Stimulated activated CD4-positive, alpha-beta T cell treated with anti-CD3 and anti-CD28 coated beads, Interleukin-4, amount 100 ng/mL, for 24 hours (primary cell): ENCODE measurements around the gene SPDYE4.
A peak's percentile ranks its signal among the peaks of the same experiment; 100 is the strongest.

Source experiments
- DNase-seq: peaks from one replicate; pipeline ENCODE4 v3.0.0-alpha.2; 2020

The SPDYE4 gene

GRCh38 chr17:8782176-8782575 lies 23.8 kb upstream of the SPDYE4 start:
- no peak for DNase-seq

DNA sequence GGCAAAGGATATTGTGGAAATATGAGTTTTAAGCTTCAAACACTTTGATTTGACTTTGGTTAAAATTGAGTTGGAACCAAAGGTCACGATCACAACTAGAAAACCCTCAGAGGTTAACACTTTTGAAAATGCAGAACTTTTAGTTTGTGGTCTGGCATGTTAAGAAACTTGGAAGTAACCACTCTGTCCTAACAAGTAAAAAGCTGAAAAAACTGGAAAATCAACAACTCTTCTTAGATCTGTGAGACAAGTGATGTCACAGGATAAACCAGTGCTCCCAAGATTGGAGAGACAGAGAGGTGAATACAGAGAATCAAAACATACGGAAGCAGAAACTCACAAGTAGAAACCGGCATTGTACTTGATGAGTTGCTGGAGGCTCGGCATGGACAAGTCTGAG lies 23.4 kb upstream of the SPDYE4 start:
- no peak for DNase-seq

- DNase-seq, result no peak
Measured at GRCh38 chr17:8776881-8777280, 18.5 kb upstream of the SPDYE4 start.

DNA sequence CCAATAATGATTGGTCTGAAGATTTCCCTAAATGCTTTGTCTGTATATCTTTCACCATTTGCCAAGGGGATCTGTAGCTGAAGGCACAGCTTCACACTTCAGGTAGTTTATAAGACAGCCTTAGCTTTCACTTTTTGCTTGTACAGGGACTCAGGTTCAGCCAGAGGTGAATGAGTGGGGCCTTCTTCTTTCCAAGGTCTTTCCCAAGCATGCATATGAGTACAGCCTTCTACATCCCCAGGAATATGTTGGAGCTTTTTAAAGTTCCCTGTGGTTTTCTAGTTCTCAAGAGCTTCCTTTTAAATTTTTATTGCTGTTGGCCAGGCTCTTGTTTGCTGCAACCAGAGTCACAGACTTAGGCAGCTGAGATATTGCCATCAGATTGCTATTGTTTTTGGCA lies 17.9 kb upstream of the SPDYE4 start:
- DNase-seq, result no peak

GRCh38 chr17:8766731-8767130 lies 8.4 kb upstream of the SPDYE4 start:
- no peak for DNase-seq

DNA sequence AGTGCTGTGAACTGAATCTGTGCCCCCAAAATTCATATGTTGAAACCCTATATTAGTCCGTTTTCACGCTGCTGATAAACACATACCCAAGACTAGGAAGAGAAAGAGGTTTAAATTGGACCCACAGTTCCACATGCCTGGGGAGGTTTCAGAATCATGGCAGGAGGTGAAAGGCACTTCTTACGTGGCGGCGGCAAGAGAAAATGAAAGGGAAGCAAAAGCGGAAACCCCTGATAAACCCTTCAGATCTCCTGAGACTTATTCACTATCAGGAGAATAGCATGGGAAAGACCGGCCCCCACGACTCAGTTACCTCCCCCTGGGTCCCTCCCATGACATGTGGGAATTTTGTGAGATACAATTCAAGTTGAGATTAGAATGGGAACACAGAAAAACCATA lies 3.7 kb upstream of the SPDYE4 start:
- no peak for DNase-seq

- no peak for DNase-seq
Measured at GRCh38 chr17:8757189-8757588, 1.2 kb downstream of the SPDYE4 start.

DNA sequence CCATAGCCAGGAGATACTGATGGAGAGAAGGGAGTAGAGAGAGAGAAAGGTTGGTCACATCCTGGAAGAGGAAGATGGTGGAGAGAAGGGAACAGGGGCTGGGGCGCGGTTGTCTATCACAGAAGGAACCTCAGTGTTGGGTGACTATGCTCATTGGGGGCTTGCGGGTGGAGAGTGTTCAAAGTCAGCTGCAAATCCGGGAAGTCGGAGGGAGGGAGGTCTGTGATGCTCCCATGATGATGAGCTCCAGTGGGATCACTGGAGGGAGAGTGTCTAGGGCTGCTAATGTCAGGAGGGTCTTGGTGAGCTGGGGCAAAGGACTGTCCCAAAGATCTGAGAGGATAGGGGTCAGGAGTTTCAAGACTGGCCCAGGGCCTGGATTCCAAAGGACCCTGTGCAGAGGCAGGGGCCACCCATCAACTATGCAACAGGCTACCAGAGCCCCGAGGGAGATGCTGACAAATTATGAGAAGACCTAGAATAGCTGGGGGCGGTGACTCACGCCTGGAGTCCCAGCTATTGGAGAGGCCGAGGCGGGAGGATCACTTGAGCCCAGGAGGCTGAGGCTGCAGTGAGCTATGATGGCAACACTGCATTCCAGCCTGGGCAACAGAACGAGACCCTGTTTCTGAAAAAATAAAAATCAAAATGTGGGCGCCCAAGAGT lies 2.6 kb downstream of the SPDYE4 start:
- DNase-seq, result no peak

DNA sequence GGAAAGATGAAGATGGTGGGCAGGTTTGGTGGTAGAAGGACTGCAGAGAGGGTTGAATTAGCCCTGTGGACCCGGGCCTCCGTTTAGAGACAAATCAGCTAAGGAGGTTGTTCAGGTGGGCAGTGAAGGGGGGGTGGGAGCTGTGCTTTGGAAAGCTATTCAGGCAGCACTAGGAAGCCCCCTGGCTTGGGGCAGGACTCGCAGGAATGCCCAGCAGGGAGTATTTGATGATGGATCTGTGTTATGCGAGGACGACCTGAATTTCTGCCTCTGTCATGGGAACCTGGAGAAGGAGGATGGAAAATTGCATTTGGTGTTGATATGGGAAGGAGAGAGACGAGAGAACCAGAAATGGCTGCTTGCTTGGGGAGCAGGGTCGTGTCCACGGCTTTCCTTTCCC lies 3.5 kb downstream of the SPDYE4 start:
- no peak for DNase-seq

DNA sequence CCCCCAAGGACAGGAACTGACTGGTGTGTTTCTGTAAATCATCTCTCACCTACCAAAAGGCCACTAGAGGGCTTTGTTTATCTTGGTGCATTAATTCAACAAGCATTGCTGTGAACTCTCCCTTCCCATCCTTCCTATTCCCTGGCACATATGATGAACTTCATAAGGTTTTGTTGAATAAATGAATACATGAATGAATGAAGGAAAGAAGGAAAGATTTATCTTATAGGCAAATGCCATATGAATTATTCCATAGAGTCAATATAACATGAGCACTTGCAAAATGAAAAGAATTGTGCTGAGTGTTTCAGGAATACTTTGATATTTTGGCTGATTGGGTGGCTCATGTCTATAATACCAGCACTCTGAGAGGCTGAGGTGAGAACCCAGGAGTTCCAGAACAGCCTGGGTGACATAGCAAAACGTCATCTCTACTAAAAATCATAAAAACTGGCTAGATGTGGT lies 4.3 kb downstream of the SPDYE4 start:
- no peak for DNase-seq

DNA sequence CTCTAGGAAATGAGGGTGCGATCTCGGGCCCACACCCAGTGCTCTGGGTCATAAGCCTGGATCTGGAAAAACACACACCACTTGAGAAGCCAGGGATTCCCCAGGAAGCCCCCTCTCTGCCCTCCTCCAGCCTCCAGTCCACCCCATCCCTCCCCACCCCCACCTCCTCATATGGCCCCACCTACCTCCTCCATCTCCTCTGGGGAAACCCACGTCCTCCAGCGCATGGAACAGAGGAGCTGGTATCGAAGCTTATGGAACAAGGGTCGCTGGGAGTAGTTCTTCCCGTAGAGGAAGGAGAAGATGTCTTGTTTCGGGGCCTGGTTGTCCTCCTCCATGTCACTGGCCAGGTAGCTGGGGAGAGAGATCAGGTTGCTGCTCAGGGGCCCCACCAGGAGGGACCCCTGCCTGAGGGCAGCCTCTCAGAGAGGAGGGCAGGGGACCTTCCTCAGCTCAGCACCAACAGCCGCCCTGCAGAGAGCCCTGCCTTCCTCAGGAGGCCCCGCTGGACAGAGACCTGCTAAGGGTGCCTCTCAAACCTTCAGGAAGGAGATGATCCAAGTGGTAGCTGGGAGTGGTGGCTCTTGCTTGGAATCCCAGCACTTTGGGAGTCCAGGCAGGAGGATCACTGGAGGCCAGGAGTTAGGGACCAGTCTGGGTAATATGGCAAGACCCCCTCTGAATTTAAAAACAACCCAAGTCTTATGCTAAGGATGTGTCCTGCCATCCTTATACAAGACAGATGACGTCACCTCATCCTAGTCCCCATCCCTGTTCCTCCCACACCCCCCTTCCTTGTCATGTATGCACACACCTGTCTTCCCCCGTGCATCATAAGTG lies 5.0 kb downstream of the SPDYE4 start:
- no peak for DNase-seq

GRCh38 chr17:8749616-8750015 lies 8.7 kb downstream of the SPDYE4 start:
- no peak for DNase-seq

- DNase-seq, result no peak
Measured at GRCh38 chr17:8747742-8748141, 10.6 kb downstream of the SPDYE4 start.

DNA sequence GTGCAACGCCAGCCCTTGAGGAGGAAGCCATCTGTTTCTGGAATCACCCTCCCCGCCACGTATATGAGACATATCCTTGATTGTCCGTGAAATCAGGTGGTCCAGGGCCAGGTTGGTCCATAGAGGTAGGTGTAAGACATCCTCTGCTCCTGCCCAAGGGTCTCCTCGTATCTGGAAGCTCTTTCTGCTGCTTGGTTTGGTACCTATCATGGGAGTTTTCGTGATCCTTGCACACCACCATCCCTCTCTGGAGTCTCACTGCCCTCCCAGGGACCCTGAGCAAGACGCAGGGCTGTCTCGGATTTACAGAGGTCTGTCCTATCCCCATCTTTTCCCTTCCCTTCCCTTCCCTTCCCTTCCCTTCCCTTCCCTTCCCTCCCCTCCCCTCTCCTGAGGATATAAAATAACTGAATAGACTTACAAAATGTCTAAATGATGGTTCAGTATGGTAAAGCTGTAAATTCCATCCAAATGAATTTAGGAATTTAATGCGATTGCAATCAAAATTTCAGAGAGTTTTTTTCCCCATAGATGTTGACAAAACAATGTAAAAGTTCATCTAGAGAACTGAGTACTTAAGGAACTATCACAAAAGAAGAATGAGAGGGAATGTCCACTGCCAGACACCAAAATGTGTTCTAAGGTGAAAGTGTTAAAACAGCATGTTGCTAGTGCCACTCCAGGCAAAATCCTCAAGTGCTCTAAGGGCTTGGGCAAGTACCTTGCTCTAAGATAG lies 11.7 kb downstream of the SPDYE4 start:
- DNase-seq, result no peak

GRCh38 chr17:8745586-8746500 lies 12.5 kb downstream of the SPDYE4 start:
- peak; percentile 77 for DNase-seq

DNA sequence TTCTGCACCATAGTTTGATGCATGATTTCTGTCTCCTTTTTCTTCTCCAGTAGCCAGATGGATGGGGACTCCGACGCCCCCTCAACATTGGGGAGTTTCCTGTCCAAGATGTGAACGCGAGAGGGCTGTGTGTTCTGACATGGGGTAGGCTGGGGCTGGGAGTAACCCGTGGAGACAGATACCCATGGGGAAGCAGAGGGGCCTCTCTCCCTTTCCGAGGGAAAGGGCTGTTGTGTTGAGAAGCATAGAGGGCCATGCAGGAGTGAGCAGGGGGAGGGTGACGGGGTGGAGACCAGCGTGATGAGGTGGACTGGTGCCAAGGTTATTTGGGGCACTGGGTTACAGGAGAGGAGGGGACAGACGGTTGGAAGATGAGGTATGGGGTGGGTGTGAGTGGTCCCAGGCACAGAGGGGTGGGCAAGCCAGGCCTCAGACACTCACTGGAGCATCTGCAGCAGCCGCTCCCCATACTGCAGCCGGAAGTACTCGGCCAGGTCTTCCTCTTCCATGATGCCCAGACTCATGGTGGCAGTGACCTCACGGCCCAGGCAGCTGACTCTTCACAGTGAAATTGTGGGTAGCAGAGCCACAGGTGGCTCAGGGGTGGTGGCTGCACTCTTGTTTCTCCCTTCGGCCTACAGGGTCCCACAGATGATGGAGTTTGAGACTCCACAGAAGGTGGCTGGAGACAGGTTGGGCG lies 14.1 kb downstream of the SPDYE4 start:
- no peak for DNase-seq

- DNase-seq, result no peak
Measured at GRCh38 chr17:8742819-8743218, 15.5 kb downstream of the SPDYE4 start.

GRCh38 chr17:8742274-8742673 lies 16.1 kb downstream of the SPDYE4 start:
- DNase-seq, result no peak

- no peak for DNase-seq
Measured at GRCh38 chr17:8741771-8742170, 16.6 kb downstream of the SPDYE4 start.

DNA sequence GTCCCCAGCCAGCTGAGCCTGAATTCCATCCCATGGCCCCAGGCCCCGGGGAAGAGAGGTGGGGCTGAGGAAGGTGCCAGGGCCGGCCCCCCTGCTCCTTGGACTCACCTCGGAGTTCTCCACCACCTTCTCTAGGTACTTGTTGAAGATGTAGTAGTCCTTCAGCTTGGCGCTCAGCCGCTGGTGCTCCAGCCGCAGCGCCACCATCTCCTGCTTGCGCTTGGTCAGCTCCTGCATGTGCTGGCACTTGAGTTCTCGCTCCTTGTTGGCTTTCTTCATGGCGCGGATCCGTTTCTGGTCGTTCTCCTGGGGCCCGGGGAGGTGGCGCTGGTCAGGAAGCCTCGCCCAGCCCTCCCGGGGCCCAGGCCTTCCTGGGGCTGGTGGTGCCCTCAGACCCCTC lies 17.0 kb downstream of the SPDYE4 start:
- DNase-seq, result no peak

- DNase-seq, result peak; percentile 24
Measured at GRCh38 chr17:8740486-8740885, 17.9 kb downstream of the SPDYE4 start.

GRCh38 chr17:8739097-8739496 lies 19.2 kb downstream of the SPDYE4 start:
- DNase-seq, result no peak
